ENCODE results near the gene APOL4.
A peak's percentile ranks its signal among the peaks of the same experiment; 100 is the strongest.
"Not testable (repeated sequence)": the region's sequence is repeated elsewhere in the genome, so short reads cannot be mapped to it uniquely, and the experiment has no call there.

APOL4 gene

DNA sequence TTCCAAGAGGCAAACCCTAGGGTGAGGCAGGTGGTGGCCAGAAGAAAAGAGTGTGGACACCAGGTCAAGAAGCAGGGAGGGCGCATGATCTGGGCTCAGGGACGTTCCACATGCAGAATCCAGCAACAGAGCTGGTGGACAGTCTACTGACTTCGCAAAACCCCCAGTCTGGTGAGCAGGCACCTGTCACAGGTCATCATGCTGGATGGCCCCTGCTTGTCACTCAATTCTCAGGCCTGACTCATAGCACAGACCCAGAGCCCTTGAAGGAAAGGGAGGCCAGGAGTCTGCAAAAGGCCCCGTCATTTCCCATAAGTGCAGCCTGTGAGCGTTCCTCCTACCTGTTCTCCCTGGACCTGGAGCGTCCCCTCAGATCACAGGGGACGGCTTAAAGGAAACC, 18.2 kb downstream of the APOL4 start:
- DNase-seq (ENCODE audit: low spot score), result no peak

DNA sequence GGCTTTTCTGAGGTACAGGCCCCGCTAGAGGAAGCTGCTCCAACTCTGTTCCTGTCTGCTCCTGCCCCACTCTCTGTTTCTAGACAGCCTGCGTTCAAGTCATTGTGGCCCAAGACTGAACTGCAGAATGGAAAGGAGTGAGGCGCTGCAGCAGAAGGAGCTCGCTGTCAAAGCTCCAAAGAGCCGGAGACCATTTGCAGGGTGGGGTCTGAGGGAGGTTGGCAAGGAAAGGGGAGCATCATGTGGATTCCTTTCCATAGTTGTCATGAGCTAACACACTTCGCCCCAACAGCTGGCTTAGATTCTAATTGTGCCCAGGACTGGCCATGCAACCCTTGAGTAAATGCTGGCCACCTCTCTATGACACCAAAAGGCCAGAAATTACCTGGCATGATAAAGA, 18.8 kb downstream of the APOL4 start:
- DNase-seq (ENCODE audit: low spot score), result no peak

DNA sequence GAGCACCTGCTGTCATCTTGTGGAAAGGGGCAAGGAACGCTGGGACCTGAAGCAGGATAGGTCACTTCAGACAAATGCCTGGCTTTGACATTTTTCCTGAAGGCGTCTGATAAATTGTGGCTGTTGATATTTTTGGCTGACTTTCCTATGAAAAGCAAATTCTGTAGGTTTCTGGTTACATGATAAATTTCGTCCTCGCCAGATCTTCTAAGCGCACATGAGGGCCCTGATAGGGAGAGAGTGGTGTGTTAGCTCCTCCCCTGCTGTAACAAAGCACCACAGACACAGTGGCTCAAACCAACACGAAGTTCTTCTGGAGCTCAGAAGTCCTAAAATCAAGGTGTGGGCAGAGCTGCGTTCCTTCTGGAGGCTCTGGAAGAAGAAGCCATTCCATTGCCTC, 19.6 kb downstream of the APOL4 start:
- peak; percentile 30 for DNase-seq (ENCODE audit: low spot score)

DNA sequence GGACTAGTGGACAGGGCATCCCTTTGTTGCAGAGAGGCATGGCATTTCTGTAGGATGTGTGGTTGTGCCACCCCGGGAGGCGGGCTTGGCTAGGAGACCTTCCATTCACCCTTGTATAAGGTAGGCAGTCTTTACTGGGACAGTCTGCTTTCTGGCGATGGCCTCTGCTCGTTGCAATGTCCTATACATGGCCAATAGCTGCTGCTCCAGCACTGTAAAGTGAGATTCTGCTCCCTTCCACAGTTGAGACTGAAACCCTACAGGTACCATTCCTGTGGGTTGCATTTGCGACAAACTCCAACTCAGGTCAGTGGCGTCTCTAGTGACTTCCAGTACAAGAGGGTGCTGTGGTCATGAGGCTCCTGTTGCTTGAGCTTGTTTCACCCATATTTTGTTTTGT, 20.7 kb downstream of the APOL4 start:
- DNase-seq (ENCODE audit: low spot score), result no peak

DNA sequence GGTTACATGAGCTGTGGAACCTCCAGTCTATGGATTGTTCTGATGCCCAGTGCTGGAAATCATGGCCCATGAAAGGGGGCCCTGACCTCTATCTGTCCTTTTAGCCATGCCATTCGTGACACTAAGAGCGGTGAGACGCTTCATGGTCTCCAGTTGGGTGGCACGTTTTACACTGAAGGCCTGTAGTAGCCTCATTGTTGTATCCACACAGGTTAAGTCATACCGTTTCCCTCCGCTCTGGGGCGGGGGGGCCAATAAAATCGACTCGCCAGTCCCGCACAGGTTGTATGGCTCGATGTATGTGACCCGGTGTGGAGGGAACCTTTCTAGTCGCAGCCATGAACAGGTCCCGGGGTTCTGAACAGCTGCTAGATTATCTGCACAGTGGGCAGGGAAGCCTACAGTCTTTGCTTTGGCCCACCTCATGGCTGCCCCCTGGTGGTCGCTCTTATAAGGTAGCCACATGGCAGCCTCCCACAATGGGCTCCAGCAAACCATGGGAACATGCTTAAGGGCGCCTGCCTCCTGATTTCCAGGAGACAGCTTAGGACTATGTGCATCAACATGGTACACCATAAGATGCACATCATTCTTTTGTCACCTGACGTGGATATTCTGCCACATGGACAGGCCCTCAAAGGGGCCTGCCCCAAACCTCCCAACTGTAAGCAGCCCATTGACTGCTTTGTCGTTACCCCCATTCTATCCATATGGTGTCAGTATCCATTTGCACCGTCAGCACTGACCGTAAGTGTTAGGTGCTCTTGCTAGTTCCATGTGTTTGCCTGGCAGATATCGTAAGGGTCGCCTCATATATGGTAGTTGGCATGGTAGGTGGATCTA, 21.4 kb downstream of the APOL4 start:
- peak; percentile 88 for DNase-seq (ENCODE audit: low spot score)

DNA sequence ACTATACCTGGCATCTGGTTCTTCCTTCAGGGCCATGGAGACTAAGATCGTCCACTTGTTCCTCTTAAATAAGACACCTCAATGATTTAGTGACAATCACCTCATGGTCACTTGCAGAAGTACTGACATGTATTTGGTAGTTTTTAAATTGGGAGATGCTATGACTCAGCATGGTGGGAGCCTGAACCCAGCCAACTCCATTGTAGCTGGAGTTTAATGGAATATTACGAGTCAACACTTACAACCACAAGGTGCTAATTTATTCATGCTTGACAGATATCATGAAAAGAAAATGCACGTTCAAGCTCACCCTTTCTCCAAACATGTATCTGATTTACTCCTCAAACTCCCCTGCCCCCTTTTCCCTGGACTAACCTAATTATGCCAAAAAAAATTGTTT, 24.4 kb downstream of the APOL4 start:
- peak; percentile 2 for DNase-seq (ENCODE audit: low spot score)

DNA sequence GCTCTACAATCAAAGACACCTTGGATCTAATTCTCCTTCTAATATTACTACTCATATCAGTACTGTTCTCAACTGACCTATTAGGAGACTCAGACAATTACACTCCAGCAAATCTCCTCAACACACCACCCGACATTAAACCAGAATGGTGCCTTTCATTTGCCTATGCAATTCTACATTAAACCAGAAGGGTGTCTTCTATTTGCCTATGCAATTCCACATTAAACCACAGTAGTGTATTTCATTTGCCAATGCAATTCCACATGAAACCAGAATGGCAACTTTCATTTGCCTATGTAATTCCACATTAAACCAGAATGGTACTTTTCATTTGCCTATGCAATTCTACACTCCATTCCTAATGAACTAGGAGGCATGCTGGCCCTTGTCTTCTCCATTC, 25.7 kb downstream of the APOL4 start:
- DNase-seq (ENCODE audit: low spot score), result no peak

DNA sequence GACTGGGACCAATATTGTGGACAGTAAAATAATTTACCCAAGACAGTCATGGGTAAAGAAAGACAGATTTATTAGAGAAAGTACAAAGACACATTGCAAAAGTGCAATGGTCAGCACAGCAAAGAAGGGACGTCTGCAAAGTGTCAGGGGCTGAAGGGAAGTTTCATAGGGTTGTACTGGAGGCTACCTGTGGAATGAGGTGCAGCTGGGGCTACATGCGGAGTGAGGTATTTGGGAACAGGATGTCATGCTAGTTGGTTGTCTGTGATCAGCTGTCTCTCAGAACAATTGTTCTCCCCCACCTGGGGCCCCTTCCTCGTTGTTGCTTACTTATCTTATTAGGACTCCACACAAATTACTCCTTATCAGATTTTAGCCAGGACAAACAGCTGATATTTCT, 29.7 kb downstream of the APOL4 start:
- peak; percentile 9 for DNase-seq (ENCODE audit: low spot score)

DNA sequence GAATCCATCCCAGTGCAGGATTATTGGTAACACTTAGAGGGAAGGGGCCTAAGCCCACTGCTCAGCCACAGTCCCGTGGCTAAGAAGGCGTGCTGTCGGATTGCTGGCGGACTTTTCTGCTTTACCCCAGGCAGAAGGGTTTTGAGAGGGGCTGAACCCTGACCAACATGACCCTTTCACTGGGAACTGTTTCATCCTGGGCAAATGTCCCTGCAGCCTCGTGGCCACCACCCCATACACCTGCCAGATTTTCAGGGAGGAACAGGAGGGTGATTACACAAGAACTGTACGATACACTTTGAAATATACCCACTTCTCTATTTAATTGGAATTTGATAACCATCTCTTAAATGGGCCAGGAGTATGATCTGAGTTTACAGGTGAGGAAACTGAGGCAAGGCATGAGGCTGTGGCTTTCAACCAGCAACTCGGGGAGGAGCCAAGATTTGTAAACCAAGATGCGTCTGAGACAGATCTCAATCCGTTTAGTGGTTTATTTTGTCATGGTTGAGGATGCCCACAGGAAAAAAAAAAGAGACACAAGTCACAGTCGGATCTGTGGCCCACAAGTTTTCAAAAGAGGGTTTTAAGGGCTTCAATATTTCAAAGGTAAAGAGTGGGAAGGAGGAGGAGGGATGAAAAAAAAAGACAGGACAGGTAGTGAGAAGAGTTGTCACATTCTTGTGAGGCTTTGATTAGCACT, 34.9 kb downstream of the APOL4 start:
- DNase-seq (ENCODE audit: low spot score), result no peak

DNA sequence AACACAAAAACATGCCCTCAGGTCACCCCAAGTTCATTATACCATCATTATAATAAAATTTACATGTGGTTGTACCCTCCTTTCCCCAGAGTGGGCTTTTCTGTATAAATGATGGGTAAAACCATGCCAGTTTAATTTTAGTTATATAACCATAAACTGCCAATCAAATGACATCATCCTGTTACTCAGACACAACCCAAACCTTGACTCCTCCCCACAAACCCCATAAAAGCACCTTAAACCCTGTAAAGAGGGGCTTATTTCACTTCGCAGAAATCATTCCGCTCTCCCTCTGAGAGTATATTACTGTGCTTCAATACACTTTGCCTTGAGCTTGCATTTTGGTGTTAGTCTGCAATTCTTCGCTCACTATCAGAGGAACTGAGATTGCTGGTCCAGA, 35.5 kb downstream of the APOL4 start:
- no peak for DNase-seq (ENCODE audit: low spot score)

DNA sequence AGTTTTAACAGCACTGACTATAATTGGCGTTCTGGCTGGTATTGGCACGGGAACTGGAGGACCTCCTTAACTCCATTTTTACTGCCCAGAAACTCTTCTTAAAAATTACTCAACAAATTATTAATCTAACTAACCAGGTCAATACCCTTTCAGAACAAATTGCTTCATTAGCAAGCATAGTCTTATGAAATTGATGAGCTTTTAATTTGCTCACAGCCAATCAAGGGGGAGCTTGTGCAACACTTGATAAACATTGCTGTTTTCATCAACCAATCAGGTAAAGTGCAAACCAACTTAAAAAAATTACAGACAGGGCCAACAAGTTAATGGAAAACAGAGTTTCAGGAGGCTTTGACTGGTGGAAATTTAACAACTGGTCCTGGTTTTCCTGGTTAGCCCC, 36.5 kb downstream of the APOL4 start:
- no peak for DNase-seq (ENCODE audit: low spot score)

DNA sequence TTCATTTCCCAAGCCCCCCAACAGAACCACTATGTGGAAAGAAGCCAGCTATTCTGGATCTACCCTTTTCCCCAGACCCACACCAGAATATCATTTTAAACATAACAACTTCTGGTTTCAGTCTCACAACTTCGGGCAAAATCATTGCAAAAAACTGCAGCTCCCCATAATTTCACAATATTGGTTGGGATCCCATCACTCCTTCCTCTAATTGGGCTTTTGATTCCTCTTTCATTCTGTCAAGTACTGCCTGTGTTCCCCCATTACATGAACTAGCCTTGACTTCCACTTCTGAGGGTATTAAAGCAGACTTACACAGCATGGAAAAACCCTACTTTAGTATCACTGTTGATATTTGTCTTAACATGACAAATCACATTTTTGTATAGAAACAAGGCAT, 37.0 kb downstream of the APOL4 start:
- no peak for DNase-seq (ENCODE audit: low spot score)

DNA sequence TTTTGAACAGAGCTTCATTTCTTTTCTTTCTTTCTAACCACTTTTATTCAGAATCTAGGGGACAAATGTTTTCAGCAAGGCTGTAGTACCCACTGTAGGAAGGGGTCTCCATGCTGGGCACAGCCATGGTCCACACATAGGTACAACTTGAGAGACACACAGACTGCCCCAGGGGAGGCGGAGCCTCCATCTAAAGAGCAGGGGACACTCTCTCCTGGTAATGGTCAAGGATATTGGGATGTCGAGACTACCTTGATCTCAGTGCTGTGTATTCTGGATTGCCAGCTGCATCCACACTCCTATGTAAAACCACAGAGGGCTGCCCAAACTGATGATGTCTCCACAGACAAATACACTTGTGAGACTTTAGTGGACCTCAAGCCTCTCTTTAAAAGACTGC, 38.1 kb downstream of the APOL4 start:
- peak; percentile 21 for DNase-seq (ENCODE audit: low spot score)

DNA sequence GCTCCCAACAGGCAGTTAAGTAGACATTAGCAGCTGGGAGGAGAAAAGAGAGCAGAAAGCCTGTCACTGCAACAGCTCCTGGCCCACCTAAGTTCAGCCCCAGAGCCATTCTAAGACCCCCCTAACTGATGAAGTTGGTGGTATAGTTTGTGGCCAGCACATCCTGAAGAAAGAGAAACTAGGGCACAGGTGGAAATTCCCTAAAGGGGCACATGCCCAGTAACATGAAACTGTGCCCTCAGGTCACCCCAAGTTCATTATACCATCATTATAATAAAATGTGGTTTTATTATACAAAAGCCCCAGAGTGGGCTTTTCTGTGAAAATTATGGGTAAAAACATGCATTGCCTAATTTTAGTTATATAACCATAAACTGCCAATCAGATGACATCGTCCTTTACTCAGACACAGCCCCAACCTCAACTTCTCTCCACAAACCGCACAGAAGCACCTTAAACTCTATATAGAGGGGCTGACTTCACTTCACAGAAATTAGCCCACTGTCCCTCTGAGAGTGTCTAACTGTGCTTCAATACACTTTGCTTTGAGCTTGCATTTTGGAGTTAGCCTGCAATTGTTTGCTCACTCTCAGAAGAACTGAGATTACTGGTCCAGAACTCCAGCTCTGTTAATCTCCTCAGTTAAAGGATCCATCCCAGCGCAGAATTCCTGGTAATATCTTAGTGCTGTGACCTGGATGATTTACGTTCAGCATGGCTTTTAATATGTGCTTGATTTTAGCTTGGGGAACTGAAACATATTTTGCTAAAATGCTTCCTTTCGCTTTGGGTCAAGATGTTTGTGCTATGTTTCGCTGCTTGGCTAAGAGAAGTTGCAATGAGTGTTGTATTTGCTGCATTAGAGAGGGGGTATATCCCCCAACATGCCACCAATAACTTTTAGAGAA, 39.2 kb downstream of the APOL4 start:
- DNase-seq (ENCODE audit: low spot score), result peak; percentile 7

DNA sequence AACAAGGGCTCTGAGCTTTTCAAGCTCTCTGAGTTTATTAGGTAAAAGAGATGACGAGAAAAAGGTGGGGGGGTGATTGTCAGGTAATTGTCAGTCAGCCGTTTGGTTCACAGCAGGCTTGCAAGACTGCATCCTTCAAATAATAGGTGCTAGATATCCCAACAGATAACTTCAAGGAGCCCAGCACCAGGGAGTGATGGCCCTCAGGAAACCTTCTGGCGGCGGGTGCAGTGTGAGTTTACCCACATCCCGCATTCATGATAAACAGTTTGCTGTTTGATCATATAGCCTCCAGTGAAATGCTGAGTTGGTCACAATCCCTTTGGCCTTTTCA, 39.8 kb downstream of the APOL4 start:
- DNase-seq (ENCODE audit: low spot score), result not testable (repeated sequence)

DNA sequence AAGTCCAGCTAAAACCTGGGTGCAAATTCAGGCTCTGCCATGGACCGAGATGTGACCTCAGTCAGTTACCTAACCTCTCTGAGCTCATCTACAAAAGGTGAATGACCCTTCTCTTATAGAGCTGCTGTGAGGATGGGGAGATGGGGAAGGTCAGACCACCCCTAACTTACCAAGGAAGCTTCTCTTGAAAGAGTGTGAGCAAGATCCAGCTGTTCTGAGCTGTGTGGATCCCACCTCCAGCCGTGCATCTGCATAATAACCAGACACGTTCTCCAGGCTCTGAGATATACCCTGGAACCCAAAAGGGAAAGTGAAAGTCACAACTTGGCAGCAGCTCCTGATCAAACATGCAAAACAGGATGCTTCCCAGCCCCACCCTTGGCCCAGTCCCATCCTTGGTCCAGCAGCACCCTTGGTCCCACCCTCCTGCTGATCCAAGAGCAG, 41.1 kb downstream of the APOL4 start, which contains the start of gene APOL3:
Gene APOL3, minus strand, starts transcription at position 257 of the 444 bp plus-strand sequence. CDS start 11,700 bp downstream, outside the sequence.
- DNase-seq (ENCODE audit: low spot score), result no peak

DNA sequence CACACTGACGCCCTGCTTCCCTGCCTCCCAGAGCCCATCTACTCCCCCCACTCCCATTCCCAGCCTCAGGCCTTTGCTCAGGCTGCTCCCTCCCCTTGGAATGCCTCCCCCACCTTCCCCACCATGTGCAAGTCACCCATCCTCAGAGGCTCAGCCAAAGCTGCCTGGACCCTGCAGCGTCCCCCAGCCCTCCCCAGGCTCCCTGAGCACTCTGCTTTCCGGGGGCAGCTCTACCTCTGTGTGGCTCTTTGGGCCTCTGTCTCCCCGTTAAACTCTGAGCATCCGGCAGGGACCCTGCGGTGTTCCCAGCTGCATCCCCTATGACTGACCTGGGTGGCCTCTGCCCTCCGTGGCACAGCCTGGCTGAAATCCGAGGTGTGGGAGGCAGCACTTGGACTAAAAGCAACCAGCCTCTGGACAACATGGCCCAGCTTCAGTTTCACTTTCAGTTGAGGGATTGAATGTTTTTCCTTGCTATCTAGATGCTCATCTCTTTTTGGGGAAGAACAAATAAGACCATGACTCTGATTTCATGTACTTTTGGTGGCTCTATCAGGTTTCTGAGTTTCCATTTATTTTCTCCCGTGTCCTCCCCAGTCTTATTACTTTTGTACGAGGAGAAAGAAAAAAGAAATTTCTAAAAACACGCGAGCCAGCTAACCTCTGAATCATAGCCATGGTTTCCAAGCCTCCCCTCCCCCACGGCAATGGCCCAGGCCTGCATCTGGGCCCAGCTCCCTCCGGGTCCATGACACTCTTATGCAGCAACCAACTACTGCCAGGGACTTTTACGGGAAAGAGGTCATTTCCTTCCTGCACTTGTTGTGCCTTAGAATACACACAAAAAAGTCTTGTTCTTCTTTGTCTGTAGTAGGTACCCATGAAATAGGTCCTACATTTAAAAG, 44.8 kb downstream of the APOL4 start:
- DNase-seq (ENCODE audit: low spot score), result peak; percentile 50

DNA sequence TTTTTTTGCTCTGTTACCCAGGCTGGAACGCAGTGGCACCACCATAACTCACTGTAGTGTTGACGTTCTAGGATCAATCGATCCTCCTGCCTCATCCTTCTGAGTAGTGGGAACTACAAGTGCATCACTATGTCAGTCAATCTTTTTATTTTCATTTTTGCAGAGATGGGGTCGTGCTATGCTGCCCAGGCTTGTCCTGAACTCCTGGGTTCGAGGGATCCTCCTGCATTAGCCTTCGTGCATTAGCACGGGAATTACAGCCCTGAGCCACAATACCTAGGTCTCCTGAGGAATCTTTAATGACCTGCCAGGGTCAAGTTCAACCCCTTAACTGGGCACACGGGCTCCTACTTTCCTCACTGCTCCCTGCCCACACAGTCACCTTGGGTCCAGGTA, 45.5 kb downstream of the APOL4 start:
- no peak for DNase-seq (ENCODE audit: low spot score)

DNA sequence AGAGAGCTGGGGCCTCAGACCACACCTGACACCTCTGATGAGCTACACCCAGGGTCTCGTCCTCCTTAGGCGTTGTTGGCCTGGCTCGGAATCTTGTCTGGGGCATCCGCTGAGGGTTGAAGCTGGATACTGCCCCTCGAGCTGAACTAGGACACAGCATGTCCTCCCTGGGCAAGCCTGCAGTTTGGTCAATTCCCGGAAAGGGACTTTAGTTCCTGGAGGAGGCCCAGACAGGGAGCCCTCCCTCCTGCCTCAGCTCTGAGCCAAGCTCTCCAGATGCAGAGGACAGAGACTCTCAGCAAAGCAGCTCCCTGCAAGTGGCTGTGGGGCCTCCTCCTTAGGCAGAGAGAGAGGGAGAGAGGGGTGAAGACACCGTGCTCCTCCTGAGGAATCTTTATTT, 45.9 kb downstream of the APOL4 start:
- peak; percentile 22 for DNase-seq (ENCODE audit: low spot score)

DNA sequence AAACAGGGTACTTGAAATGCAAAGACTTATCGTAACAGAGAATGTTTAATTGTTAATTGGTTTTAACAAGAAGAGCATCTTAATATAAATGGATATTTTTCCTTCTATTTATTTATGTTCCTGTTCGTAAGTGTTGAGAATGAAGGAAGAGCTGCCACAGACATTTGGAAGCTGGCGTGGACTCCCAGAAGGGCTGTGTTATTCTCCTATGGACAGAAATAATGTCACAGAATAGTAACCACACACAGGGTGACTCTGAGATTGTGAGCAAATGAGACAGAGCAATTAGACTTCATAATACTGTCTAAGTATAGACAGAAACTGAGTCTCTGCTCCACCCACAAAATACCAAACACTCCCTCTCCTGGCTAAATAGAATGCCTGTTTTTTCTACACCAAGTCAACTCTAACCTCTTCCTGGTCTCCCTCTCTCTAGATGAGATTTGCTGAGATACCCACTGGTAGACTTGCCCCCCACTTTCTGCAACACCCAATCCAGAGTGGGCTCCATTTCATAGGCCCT, 47.1 kb downstream of the APOL4 start:
- DNase-seq (ENCODE audit: low spot score), result no peak

Data from ecto neural progenitor cell (in vitro differentiated cells).